ENCODE data around the gene ANKRD63.

Gene ANKRD63

DNA sequence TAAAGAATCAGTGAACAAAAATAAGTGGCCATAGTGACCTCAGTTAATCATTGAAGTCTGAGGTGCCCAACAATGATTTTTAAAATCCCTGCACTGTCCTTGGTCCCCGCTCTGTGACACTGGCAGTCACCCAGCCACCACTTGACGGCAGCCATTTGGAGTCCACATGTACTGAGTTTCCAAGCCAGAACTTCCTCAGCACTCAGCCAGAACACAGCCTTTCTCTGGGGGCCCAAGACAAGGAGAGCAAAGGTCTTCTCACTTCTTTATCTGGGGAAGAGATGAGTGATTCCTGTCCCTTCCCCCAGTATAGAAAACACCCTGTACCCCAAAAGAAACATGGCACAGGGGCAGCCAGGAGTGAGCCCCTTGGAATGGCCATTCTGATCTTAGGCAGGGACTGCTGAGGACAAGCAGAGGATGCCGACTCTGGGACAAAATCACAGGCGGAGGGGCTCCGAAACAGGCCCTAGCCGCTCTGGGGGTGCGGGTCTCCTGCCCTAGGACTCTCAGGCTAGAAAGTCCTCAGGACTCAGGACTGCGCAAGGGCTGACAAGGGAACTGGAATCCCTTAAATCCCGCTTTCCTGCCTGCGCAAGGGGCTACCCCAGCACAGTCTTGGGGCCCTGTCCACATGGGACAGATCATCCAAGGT is 31.3 kb downstream of the ANKRD63 start:
- peaks cover 6% of the 10 kb centered on the region for H3K4me1 ChIP-seq (ENCODE audit: insufficient read depth, low read length)
- H3K36me3 ChIP-seq (ENCODE audit: insufficient read depth, low read length): no peaks in the 10 kb centered on the region
- no peak overlapping the region for H2AFZ ChIP-seq (ENCODE audit: low read depth, low read length)
- H3K27me3 ChIP-seq (ENCODE audit: insufficient read depth, low read length): peaks cover 28% of the 10 kb centered on the region
- no peak overlapping the region for H3K4me3 ChIP-seq (ENCODE audit: low read length)
- no peaks in the 10 kb centered on the region for H3K9me3 ChIP-seq (ENCODE audit: low read length)

DNA sequence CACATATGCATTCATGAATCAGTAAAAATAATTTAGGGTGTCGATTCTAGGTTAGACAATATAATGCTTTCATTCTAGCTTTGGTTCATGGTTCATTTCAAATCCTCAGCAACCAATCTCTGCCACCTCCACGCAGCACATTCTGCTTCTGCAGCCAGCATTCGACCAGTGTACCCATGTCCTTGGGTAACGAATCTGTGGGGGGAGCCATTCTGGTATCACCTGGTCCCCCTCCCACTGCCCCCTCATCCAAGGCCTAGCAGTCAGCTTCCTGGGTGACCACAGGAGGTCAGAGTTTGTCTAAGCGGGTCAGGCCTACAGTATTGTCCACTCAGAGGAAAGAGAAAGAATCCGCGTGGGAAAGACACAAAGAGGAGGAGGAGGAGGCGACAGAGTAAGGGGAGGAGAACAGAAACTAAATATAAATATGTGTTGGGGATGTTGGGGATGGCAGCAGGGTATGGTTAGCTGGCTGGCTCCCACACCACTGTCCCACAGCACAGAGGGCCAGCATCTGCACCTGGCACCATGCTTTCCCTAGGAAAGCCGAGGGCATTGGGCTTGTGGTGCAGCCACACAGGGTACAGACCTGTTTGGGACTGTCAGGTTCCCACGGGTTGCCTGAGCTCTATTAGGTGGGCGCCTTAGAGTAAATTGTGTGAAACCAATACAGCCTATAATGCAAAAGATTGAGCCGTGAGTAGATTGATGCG is 31.9 kb downstream of the ANKRD63 start:
- Histone ChIP-seq H2AFZ (ENCODE audit: low read depth, low read length) (no peak overlapping the region), H3K36me3 (ENCODE audit: insufficient read depth, low read length) (no peaks in the 10 kb centered on the region), H3K9me3 (ENCODE audit: low read length) (no peaks in the 10 kb centered on the region), H3K4me1 (ENCODE audit: insufficient read depth, low read length) (peaks cover 6% of the 10 kb centered on the region), H3K27me3 (ENCODE audit: insufficient read depth, low read length) (peaks cover 28% of the 10 kb centered on the region), H3K4me3 (ENCODE audit: low read length) (no peak overlapping the region)

DNA sequence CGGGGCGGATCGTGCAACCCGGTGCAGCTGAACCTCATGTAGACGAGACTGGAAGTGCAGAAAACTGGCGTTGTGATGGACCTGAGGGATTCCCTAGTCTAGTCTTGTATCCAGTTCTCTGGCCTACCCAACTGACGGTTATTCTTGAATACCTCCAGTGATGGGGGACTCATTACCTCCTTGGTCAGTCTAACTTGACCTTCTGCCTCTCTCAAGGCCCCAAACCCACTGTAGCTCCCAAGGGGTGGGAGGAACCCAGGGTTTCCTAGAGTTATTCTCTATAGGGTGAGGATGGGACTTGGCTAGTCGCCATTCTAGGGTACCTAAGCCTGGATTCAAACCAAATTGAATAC is 32.6 kb downstream of the ANKRD63 start:
- H3K9me3 ChIP-seq (ENCODE audit: low read length): no peaks in the 10 kb centered on the region
- H3K4me3 ChIP-seq (ENCODE audit: low read length): no peak overlapping the region
- peaks cover 6% of the 10 kb centered on the region for H3K4me1 ChIP-seq (ENCODE audit: insufficient read depth, low read length)
- peaks cover 28% of the 10 kb centered on the region for H3K27me3 ChIP-seq (ENCODE audit: insufficient read depth, low read length)
- H3K36me3 ChIP-seq (ENCODE audit: insufficient read depth, low read length): no peaks in the 10 kb centered on the region
- H2AFZ ChIP-seq (ENCODE audit: low read depth, low read length): no peak overlapping the region

DNA sequence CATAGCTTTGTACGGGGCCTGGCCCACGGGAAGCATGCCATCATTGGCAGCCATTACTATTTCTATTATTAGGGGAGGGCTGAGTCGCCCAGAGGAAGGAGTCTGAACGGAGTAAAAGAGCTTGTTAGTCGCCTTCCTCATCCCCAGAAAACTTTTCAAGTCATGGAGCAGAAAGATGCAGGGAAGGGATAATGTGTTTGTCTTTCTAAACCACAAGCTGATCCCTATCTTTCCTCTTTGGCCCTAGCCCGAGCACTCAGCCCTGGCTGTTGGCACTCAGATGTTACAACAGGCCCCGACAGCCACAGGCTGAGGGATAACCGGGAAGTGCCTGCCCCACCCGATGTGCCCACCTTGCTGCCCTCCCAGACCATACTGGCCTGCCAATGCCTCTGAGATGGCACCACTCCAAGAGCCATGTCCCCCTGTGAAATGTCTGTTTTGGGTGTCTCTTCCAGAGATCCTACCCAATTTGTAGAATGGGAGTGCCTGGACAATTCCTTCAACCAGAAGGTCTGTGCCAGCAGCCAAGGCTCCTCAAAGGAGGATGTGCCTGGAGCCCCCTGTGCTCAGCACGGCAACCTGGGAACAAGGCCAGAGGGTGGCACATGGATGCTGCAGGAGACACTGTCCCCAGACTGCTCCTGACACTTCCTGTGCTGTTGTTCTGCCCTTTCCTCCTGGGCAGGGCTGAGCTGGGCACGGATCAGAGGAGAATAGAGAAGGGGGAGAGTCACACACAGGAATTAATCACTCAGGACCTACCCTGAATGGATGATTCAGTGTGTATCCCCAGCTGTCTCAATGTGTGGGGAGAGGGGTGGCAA is 33.2 kb downstream of the ANKRD63 start:
- Histone ChIP-seq H3K27me3 (ENCODE audit: insufficient read depth, low read length) (peaks cover 28% of the 10 kb centered on the region), H3K4me3 (ENCODE audit: low read length) (no peak overlapping the region), H3K36me3 (ENCODE audit: insufficient read depth, low read length) (no peaks in the 10 kb centered on the region), H3K4me1 (ENCODE audit: insufficient read depth, low read length) (peaks cover 6% of the 10 kb centered on the region), H3K9me3 (ENCODE audit: low read length) (no peaks in the 10 kb centered on the region), H2AFZ (ENCODE audit: low read depth, low read length) (no peak overlapping the region)

DNA sequence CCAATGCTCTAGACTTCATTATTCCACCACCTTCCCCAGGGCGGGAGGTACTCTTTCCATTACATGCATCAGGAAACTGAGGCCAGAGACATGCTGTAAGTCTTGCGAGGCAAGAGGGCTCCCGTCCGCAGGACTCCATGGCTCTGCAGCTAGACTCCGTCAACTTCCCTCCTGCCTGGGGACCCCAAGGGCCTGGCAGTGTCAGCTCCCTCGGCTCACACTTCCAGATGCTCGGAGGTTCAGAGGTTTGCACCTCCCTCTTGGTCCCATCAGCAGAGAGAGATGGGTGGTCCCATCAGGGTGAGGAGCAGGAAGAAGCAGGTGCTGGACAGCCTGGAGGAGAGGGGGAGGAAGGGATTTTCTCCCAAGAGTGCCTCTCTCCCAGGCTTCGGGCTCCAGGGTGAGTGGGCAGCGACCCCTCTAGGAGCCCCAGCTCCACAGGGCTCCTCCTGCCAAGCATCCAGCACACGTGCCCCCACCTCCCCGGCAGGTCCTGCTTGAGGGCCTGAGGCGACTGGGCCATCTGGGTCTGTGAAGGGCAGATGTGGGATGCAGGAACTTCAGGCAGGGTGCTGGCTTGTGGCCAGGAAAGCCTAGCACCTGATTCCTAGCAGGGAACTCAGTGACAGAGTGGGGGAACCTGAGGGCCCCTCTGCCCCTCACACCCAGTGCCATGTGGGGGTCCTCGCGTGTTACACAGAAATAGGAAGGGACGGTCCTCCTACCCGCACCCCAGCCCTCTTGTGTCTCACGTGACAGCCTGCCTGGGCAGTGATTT is 34.7 kb downstream of the ANKRD63 start:
- no peak overlapping the region for H2AFZ ChIP-seq (ENCODE audit: low read depth, low read length)
- H3K27me3 ChIP-seq (ENCODE audit: insufficient read depth, low read length): peaks cover 23% of the 10 kb centered on the region
- H3K4me1 ChIP-seq (ENCODE audit: insufficient read depth, low read length): peaks cover 6% of the 10 kb centered on the region
- H3K4me3 ChIP-seq (ENCODE audit: low read length): no peak overlapping the region
- no peaks in the 10 kb centered on the region for H3K9me3 ChIP-seq (ENCODE audit: low read length)
- H3K36me3 ChIP-seq (ENCODE audit: insufficient read depth, low read length): no peaks in the 10 kb centered on the region

DNA sequence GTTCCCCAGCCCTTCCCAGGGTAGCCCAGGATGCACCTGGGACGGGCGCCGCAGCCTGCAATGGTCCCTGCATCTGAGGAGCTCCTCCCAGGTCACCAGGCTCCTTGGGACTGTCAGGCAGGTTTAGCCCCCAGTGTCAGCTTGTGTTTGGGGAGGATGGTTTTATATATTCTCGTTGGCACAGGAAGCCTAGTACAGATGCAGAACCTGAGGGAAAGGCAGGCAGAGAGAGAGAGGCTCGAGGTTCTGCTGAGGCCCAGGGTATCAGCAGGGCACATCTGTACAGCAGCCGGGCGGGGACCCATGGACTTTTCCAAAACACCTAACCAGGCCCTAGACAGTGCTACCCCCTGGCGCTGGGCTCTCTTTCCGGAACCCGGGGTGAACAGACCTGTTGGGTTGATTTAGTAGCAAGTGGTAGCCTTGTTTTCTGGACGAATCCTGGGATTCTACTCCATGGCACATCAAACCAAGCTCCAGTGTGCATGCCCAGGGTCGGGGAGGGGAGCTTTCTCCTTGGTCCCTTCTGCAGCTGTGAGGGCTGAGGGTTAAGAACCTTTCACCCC is 35.4 kb downstream of the ANKRD63 start:
- H2AFZ ChIP-seq (ENCODE audit: low read depth, low read length): no peak overlapping the region
- H3K36me3 ChIP-seq (ENCODE audit: insufficient read depth, low read length): no peaks in the 10 kb centered on the region
- H3K4me3 ChIP-seq (ENCODE audit: low read length): no peak overlapping the region
- H3K27me3 ChIP-seq (ENCODE audit: insufficient read depth, low read length): peaks cover 18% of the 10 kb centered on the region
- H3K9me3 ChIP-seq (ENCODE audit: low read length): no peaks in the 10 kb centered on the region
- peaks cover 6% of the 10 kb centered on the region for H3K4me1 ChIP-seq (ENCODE audit: insufficient read depth, low read length)

DNA sequence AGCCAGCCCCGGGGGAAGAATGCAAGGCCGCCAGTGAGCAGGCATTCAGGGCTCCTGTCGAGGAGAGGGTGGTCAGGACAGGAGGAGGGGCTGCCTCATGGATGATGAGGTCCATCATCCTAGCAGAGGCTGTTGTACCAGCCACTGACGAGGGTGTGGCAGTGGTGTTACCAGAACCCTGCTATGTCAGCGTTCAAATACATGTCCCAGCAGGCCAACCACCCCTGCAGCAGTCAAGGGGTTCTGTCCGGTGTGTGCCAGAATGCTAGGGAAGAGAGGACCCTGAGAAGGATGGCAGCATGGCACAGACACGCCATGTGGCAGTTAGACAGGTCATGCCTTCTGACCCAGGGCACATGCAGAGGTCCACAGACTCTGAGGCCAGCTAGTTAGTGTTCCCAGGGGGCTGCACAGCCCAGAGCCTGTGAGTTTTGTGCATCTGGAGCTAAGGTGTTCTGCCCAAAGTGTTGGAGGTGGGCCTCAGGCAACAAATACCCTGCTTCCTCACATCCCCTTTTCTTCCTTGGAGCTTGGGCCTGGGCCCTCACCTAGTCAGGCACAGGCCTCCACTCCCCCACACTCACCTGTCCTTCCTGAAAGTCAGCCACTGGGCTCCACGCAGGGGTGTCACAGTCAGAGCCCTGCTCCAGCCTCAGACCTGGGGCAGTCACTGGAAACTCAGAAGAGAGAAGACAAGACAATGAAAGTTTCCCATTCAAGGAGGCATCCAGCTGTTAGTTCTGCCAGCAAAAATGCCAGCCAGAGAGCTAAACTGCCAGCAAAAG is 36.2 kb downstream of the ANKRD63 start:
- H3K27me3 ChIP-seq (ENCODE audit: insufficient read depth, low read length): peaks cover 11% of the 10 kb centered on the region
- no peaks in the 10 kb centered on the region for H3K36me3 ChIP-seq (ENCODE audit: insufficient read depth, low read length)
- H2AFZ ChIP-seq (ENCODE audit: low read depth, low read length): no peak overlapping the region
- no peaks in the 10 kb centered on the region for H3K9me3 ChIP-seq (ENCODE audit: low read length)
- H3K4me3 ChIP-seq (ENCODE audit: low read length): no peak overlapping the region
- peaks cover 6% of the 10 kb centered on the region for H3K4me1 ChIP-seq (ENCODE audit: insufficient read depth, low read length)

DNA sequence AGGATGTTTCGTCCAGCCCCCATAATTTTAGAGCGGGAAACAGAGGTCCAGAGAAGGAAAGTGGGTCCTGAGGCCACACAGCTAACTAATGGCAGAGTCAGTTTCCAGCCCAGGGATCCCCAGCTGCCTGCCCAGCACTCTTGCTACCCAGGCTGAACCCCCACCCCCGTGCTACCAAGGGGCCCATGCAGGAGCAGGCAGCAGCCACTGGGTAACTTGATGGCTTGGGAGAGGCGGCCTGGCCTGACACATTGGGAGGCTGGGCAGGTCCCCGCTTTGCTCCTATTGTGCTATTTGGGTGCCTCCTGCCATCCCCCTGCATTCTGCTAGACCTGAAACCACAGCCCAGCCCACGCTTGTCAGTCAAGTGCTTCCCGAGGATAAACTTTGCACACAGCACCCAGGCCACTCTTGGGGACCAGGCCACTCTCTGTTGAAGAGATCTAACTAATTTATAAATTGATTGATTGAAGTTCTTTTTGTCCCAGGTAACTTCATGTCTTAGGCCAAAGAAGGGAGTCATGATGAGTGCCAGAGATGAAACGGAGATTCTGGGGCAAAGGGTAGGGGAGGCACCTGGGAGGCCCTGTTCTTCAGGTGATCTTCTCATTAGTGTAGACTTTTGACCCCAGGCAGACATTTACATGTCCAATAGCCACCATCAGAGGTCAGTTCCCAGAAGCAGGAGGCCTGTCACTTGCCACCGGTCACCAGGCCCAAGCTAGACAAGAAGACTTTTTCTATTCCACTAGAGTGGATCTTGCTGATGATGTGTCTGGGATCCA is 37.0 kb downstream of the ANKRD63 start:
- Histone ChIP-seq H2AFZ (ENCODE audit: low read depth, low read length) (no peak overlapping the region), H3K4me3 (ENCODE audit: low read length) (no peak overlapping the region), H3K27me3 (ENCODE audit: insufficient read depth, low read length) (peaks cover 3% of the 10 kb centered on the region), H3K36me3 (ENCODE audit: insufficient read depth, low read length) (no peaks in the 10 kb centered on the region), H3K4me1 (ENCODE audit: insufficient read depth, low read length) (peaks cover 2% of the 10 kb centered on the region), H3K9me3 (ENCODE audit: low read length) (no peaks in the 10 kb centered on the region)

DNA sequence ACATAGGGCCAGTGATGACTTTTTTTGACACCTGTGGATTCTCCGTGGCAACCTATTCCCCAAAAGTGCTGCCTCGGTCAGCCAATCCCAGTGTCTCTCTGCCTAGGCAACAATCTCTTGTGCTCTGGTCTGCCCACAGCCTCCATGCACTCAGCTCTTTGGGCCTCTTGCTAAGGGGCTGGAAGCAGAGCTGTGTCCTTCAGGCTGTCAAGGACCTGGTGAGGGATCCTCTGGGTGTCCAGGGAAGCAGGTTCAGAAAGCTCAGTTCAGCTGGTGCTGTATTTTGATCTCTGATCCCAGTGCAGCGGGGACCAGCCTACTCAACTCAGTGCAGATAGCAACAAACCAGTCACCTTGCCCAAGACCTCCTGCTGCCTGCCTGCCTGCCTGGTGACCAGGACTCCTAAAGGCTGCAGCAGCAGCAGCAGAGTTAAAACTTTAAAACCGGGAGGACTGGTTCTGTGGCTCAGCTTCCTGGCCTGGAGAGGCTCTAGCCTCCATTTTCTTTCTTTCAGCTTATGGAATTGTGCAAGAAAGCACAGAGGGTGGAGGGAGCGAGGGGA is 37.8 kb downstream of the ANKRD63 start:
- no peak overlapping the region for H2AFZ ChIP-seq (ENCODE audit: low read depth, low read length)
- peaks cover 2% of the 10 kb centered on the region for H3K27me3 ChIP-seq (ENCODE audit: insufficient read depth, low read length)
- H3K9me3 ChIP-seq (ENCODE audit: low read length): no peaks in the 10 kb centered on the region
- no peak overlapping the region for H3K4me3 ChIP-seq (ENCODE audit: low read length)
- H3K36me3 ChIP-seq (ENCODE audit: insufficient read depth, low read length): no peaks in the 10 kb centered on the region
- H3K4me1 ChIP-seq (ENCODE audit: insufficient read depth, low read length): peaks cover 3% of the 10 kb centered on the region

DNA sequence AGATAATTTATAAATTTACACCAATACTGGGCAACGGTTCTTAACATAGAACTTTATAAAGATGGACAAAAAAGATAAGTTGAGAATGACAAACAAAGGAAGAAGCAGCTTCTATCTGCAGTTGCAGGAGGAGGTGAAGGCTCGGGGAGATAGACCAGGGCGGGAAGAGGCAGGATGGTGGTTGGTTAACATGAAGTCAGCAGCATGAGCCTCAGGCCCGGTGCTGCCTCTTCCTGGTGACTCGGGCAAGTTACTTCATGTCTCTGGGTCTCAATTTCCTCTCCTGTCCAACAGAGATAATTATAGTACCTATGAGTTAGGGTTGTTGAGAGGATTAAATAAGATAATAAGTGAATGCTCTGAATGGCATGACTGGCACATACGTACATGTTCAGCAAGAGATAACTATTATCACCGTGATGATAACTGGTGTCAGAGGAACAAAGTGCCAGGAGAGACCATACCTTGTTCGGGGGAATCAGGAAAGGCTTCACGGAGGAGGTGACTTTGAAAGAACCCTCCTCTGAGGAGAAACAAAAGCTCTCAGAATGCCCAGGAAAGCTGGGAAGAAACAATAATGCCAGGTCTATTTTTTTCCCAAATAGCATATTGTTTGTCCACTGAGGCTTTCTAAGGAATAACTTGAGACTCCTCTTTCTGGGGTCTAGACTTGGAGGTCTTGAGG is 39.6 kb downstream of the ANKRD63 start:
- Histone ChIP-seq H3K4me3 (ENCODE audit: low read length) (no peak overlapping the region), H3K27me3 (ENCODE audit: insufficient read depth, low read length) (peaks cover 2% of the 10 kb centered on the region), H3K36me3 (ENCODE audit: insufficient read depth, low read length) (no peaks in the 10 kb centered on the region), H3K9me3 (ENCODE audit: low read length) (no peaks in the 10 kb centered on the region), H3K4me1 (ENCODE audit: insufficient read depth, low read length) (peaks cover 19% of the 10 kb centered on the region), H2AFZ (ENCODE audit: low read depth, low read length) (no peak overlapping the region)

DNA sequence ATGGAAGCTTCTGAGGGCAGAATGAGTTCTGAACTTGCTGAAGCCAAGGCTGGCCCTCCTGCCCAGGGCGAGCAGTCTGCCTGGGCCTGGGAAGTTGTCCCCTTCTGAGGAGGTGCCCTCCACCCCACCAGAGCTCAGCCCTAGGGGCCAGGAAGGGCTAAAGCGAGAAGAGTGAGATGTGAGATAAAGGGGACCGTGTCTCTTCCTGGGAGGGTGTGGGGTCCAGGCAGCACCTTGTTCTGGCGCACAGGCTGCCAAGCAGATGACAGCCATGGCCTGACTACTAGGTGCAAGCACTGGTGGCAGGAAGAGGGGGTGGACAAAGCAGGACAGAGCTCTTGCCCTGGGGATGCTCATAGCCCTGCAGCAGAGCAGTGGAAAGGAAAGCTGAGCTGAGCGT is 40.3 kb downstream of the ANKRD63 start:
- Histone ChIP-seq H3K36me3 (ENCODE audit: insufficient read depth, low read length) (no peaks in the 10 kb centered on the region), H3K27me3 (ENCODE audit: insufficient read depth, low read length) (peaks cover 2% of the 10 kb centered on the region), H3K4me1 (ENCODE audit: insufficient read depth, low read length) (peaks cover 20% of the 10 kb centered on the region), H3K4me3 (ENCODE audit: low read length) (no peak overlapping the region), H3K9me3 (ENCODE audit: low read length) (no peaks in the 10 kb centered on the region), H2AFZ (ENCODE audit: low read depth, low read length) (no peak overlapping the region)
